Fibroblast of mammary gland (primary cell): ENCODE results near the gene POLR1C.

Experiments used
- DNase-seq: peaks from one replicate; pipeline ENCODE4 v3.0.0-alpha.2; 2010; ENCODE audit warnings: low read depth
- H3K4me3 ChIP-seq: 2 replicates; pipeline ENCODE4 v1.5.1; 2011; ENCODE audit warnings: low read depth, mild to moderate bottlenecking, low read length, moderate library complexity; ENCODE audit not compliant: control insufficient read depth
- TF ChIP-seq, protein P1 (sequence below): conservative IDR thresholded peaks from 2 replicates; pipeline ENCODE4 v1.5.1; 2011; ENCODE audit warnings: low read depth, low read length, inconsistent platforms; ENCODE audit not compliant: control insufficient read depth, insufficient read depth

Gene POLR1C

GRCh38 chr6:43509984-43510826 lies 6.7 kb upstream of the POLR1C start, which contains the start of gene LRRC73:
LRRC73 (minus strand) TSS chr6:43510346; CDS start chr6:43509785, 561 bp downstream.
- peak within 1 kb of the TSS; percentile 52 for H3K4me3 ChIP-seq
- TF ChIP-seq, protein P1, sequence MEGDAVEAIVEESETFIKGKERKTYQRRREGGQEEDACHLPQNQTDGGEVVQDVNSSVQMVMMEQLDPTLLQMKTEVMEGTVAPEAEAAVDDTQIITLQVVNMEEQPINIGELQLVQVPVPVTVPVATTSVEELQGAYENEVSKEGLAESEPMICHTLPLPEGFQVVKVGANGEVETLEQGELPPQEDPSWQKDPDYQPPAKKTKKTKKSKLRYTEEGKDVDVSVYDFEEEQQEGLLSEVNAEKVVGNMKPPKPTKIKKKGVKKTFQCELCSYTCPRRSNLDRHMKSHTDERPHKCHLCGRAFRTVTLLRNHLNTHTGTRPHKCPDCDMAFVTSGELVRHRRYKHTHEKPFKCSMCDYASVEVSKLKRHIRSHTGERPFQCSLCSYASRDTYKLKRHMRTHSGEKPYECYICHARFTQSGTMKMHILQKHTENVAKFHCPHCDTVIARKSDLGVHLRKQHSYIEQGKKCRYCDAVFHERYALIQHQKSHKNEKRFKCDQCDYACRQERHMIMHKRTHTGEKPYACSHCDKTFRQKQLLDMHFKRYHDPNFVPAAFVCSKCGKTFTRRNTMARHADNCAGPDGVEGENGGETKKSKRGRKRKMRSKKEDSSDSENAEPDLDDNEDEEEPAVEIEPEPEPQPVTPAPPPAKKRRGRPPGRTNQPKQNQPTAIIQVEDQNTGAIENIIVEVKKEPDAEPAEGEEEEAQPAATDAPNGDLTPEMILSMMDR, result no peak
- peak; percentile 78 for DNase-seq

DNA sequence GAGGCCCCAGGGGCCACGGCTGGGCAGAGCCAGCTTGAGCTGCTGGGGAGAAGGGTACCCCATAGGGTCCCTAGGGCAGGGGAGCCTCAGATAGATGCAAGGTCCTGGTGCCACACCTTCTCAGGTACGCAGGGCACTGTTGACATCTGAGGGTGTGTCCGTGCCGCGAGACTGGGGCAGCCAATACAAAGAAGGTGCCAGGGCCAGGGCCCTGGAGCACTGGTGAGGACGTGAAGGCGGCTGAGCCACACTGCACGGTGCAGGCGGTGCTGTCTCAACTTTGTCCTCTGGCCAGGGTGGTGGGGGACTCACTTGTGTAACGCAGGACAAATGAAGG lies 6.1 kb upstream of the POLR1C start:
- peak overlapping the region; percentile 52 for H3K4me3 ChIP-seq
- no peak for DNase-seq
- TF ChIP-seq, protein P1, result no peak

DNA sequence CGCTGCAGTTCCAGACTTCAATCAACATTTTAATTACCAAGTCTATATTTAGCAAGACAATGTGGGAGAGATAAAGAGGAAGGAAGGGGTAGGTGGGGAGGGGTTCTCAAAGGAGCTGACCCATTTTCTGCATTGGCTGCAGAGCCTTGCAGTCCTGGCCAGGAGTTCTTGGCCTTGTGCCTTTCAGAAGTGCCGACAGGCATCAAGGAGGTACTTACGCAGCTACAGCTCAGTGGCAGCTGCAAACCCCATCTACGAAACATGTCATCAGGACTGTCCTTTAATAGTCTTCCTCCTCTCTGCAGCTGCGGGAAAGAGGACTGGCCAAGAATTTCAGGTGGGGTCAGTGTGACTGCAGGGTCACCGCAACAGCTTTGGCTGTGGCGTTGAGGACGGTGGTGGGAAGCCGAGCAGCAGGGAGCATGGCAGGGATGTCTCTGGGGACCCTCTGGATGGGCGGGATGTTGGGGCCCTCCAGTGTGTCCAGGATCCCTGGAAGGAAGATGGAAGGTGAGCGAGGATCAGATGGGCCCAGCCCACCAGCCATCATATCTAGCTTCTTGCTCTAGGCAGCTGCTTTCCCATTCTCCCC lies 5.0 kb upstream of the POLR1C start:
- DNase-seq, result no peak
- TF ChIP-seq, protein P1, result no peak
- no peak overlapping the region for H3K4me3 ChIP-seq

DNA sequence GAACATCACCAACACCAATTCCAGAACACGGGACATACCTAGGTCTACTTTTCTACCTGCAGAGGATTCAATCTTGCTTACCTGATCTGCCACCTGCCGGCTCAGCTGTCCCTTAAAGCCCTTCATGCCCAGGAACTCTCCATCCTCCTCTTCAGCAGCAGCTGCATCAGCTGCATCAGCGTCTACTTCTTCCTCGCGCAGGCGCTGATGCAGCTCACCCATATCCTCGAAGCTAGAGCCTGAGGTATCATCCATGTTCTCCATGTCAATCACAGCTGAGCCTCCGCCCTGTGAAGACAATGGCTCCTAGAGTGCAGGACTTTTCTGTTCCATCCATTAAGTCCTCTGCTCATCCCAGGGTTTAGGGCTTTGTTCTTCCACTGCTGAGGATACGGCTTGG lies 1.1 kb upstream of the POLR1C start:
- TF ChIP-seq, protein P1, result no peak
- DNase-seq, result no peak
- H3K4me3 ChIP-seq, result peak overlapping the region; percentile 89

DNA sequence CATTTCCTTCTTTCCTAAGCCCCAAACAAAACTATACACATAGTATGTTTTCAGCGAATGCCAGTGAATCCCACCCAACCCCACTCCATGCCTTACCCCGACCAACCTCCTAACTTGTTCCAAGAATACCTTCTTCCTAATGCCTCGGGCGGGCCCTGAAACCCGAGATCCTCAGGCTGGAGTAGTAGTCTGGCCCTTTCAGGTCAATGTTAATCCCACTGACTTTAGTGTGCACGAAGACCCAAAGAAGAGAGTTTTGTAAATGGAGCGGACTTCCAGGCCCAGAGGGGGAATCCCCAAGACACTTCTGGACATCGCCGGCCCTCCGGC lies 557 bp upstream of the POLR1C start:
- peak; percentile 10 for DNase-seq
- H3K4me3 ChIP-seq, result peak overlapping the region; percentile 89
- TF ChIP-seq, protein P1, result no peak

DNA sequence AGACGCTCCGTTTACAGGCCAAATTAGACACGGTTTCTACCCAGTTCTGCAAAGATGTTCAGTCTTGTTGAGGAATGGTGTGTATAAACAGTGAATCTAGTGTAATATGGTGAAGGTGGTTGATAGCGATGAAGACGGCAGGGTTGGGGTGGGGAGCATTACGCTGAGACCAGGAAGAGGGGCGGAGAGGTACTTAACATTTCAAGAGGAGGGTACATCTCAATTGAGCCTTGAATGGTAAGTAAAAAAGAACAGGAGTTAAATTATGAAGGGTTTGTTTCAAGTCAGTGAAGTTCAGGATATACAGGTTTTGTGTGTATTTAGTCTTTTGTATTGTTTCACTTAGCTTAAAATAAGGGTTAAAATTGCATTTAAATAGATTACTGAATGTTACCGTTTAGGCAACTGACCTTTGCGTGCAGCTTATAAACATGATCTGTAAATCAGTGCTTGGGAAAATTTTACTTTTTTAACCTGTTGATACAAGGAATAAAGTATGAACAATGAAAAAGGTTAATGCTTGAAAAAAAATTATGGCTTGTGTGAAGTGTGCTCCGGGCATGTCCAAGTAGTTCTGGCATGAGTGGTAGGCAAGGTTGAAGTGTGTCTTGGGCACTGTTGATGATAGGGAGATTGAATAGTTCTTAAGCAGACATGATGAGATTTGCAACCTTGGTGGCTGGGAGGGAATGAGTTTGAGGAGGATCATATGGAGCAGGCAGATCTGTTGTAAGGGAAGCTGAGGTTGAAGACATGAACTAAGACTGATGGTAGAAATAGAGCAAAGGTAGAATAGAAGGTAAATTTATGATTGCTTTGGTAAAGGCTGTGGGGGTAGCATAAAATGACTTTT lies 842 bp downstream of the POLR1C start:
- TF ChIP-seq, protein P1, result no peak
- H3K4me3 ChIP-seq, result peak overlapping the region; percentile 89
- DNase-seq, result peak; percentile 42
